ENCODE data around the gene FIGNL2. TPM values are rescaled to one million over a fixed set of nuclear protein-coding genes. Genes with fewer than 3 reads are reported as not detected.

FIGNL2 gene
- total RNA-seq, 1 experiment from 2014 or later: not detected

DNA sequence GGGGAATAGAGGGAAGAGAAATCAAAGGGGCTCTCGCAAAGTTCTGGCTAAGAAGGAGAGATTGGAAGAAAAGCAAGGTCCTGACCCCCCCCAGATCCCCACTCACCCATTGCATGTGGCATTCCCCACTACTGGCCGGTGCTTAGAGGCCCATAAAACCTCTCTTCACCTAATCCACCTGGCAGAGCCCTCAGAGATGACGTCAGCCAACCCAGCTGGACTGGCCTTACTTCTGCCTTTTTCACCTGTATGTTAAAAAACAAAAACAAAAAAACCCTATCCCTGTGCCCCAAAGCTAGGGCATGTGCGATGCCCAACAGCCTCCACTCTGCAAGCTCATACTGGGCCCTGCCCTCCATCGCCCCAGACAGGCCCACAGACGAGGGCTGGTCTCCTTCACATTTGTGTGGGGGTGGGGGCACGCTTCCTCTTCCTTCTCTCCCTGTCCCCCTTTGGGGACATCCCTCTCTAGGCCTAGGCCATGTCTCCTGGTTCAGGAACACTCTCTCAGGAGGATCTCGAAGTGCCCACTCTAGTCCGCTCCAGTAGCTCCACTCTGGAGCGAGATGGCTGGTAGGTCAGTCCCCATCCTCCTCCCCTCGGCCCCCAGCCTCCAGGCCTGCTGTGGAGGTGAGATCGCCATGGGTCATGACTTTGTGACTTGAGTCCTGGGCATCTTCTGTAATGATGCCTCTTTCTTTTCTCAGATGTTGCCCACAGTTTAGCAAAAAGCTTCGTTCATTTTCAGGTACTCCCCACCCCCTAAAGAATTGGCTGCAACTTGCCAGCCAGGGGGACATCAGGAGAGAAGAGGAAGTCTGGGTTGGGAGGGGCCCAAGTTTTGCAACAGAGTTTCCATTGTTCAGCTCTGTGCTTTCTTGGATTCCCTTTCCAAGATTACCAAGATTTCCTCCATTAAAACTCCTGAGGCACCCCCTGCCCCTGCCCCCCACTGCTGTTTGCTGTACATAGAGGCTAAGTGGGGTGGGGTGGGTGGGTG lies 37.0 kb downstream of the FIGNL2 start:
- intact Hi-C loops (cut with micrococcal nuclease): no loop called here

GRCh38 chr12:51809193-51809592 lies 39.3 kb downstream of the FIGNL2 start:
- Histone ChIP-seq H3K27me3 (ENCODE audit: low read length) (no peaks in the 10 kb centered on the region), H3K9ac (ENCODE audit: low read length) (no peak overlapping the region), H3F3A (ENCODE audit: low read length, unreplicated experiment) (no peaks in the 10 kb centered on the region), H3K9me2 (replicated peaks; ENCODE audit: low read length) (no peaks in the 10 kb centered on the region), H3K9me3 (ENCODE audit: low read length) (no peaks in the 10 kb centered on the region), H3K79me2 (ENCODE audit: low read length) (no peaks in the 10 kb centered on the region), H4K20me1 (ENCODE audit: low read length) (no peaks in the 10 kb centered on the region), H3K27ac (ENCODE audit: low read length) (no peak overlapping the region), H3K36me3 (ENCODE audit: low read depth, low read length) (0 out of 2 replicates have a peak, but pooled peaks cover 3% of the 10 kb centered on the region), H3K4me1 (ENCODE audit: insufficient read depth, low read length) (no peaks in the 10 kb centered on the region), H2AFZ (ENCODE audit: low read length) (no peak overlapping the region), H3K4me3 (ENCODE audit: low read length) (no peak overlapping the region), H3K4me2 (ENCODE audit: low read length) (no peak overlapping the region)
- CTCF ChIA-PET: no interaction called here
- ATAC-seq: no peak
- POLR2A ChIA-PET (ENCODE audit: unreplicated experiment): no interaction called here
- DNase-seq: no peak
- no TSS peak for BruUV-seq (replicated peaks)
- intact Hi-C loops (cut with micrococcal nuclease): no loop called here
- TF ChIP-seq, protein P1, sequence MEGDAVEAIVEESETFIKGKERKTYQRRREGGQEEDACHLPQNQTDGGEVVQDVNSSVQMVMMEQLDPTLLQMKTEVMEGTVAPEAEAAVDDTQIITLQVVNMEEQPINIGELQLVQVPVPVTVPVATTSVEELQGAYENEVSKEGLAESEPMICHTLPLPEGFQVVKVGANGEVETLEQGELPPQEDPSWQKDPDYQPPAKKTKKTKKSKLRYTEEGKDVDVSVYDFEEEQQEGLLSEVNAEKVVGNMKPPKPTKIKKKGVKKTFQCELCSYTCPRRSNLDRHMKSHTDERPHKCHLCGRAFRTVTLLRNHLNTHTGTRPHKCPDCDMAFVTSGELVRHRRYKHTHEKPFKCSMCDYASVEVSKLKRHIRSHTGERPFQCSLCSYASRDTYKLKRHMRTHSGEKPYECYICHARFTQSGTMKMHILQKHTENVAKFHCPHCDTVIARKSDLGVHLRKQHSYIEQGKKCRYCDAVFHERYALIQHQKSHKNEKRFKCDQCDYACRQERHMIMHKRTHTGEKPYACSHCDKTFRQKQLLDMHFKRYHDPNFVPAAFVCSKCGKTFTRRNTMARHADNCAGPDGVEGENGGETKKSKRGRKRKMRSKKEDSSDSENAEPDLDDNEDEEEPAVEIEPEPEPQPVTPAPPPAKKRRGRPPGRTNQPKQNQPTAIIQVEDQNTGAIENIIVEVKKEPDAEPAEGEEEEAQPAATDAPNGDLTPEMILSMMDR (conservative IDR thresholded peaks at IDR 0.05; ENCODE audit: low read depth, low read length): no peak
- TF ChIP-seq EZH2 (IDR thresholded peaks at IDR 0.05; ENCODE audit: low read length, unreplicated experiment): no peak
- no peak for TF ChIP-seq EZH2phosphoT487 (IDR thresholded peaks at IDR 0.05; ENCODE audit: borderline replicate concordance, low read length)

More for the DNA sequence above, 37.0 kb downstream of the FIGNL2 start:
- no peaks in the 10 kb centered on the region for H3K79me2 ChIP-seq (ENCODE audit: low read length)
- DNase-seq (peak; percentile 8), ATAC-seq (no peak)
- CTCF ChIA-PET: interaction anchor here (0.6 kb wide), 1 partner anchor 222 kb away, joined by 4 read pairs; no protein-coding TSS in a partner anchor
- H3K9me2 ChIP-seq (replicated peaks; ENCODE audit: low read length): no peaks in the 10 kb centered on the region
- no peak overlapping the region for H2AFZ ChIP-seq (ENCODE audit: low read length)
- no peaks in the 10 kb centered on the region for H4K20me1 ChIP-seq (ENCODE audit: low read length)
- H3K9me3 ChIP-seq (ENCODE audit: low read length): no peaks in the 10 kb centered on the region
- POLR2A ChIA-PET (ENCODE audit: unreplicated experiment): no interaction called here
- no peak overlapping the region for H3K27ac ChIP-seq (ENCODE audit: low read length)
- no peak overlapping the region for H3K9ac ChIP-seq (ENCODE audit: low read length)
- TF ChIP-seq EZH2phosphoT487 (IDR thresholded peaks at IDR 0.05; ENCODE audit: borderline replicate concordance, low read length): no peak
- TF ChIP-seq, protein P1 (conservative IDR thresholded peaks at IDR 0.05; ENCODE audit: low read depth, low read length): no peak
- TF ChIP-seq EZH2 (IDR thresholded peaks at IDR 0.05; ENCODE audit: low read length, unreplicated experiment): no peak
- H3K36me3 ChIP-seq (ENCODE audit: low read depth, low read length): 0 out of 2 replicates have a peak, but pooled peaks cover 3% of the 10 kb centered on the region
- H3K4me2 ChIP-seq (ENCODE audit: low read length): no peak overlapping the region
- H3K4me1 ChIP-seq (ENCODE audit: insufficient read depth, low read length): peaks cover 7% of the 10 kb centered on the region; the same call in 1 of the 2 replicates
- no peak overlapping the region for H3K4me3 ChIP-seq (ENCODE audit: low read length)
- H3F3A ChIP-seq (ENCODE audit: low read length, unreplicated experiment): no peaks in the 10 kb centered on the region
- no TSS peak for BruUV-seq (replicated peaks)
- no peaks in the 10 kb centered on the region for H3K27me3 ChIP-seq (ENCODE audit: low read length)

DNA sequence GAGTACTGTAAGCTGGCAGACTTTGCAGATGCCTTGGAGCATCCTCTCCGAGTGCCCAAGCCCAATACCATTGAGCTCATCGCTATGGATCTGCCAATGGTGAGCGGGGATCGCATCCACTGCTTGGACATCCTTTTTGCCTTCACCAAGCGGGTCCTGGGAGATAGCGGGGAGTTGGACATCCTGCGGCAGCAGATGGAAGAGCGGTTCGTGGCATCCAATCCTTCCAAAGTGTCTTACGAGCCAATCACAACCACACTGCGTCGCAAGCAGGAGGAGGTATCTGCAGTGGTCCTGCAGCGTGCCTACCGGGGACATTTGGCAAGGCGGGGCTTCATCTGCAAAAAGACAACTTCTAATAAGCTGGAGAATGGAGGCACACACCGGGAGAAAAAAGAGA lies 41.6 kb downstream of the FIGNL2 start:
- Histone ChIP-seq H3K4me2 (ENCODE audit: low read length) (no peak overlapping the region), H3K27ac (ENCODE audit: low read length) (no peak overlapping the region), H3K79me2 (ENCODE audit: low read length) (no peaks in the 10 kb centered on the region), H3K9me3 (ENCODE audit: low read length) (no peaks in the 10 kb centered on the region), H4K20me1 (ENCODE audit: low read length) (no peaks in the 10 kb centered on the region), H3K4me3 (ENCODE audit: low read length) (no peak overlapping the region), H3F3A (ENCODE audit: low read length, unreplicated experiment) (no peaks in the 10 kb centered on the region), H3K9ac (ENCODE audit: low read length) (no peak overlapping the region), H3K27me3 (ENCODE audit: low read length) (no peaks in the 10 kb centered on the region), H3K4me1 (ENCODE audit: insufficient read depth, low read length) (no peaks in the 10 kb centered on the region), H2AFZ (ENCODE audit: low read length) (no peak overlapping the region), H3K36me3 (ENCODE audit: low read depth, low read length) (0 out of 2 replicates have a peak, but pooled peaks cover 3% of the 10 kb centered on the region), H3K9me2 (replicated peaks; ENCODE audit: low read length) (no peaks in the 10 kb centered on the region)
- ATAC-seq: no peak
- intact Hi-C loops (cut with micrococcal nuclease): no loop called here
- DNase-seq: no peak
- POLR2A ChIA-PET (ENCODE audit: unreplicated experiment): no interaction called here
- TF ChIP-seq, protein P1 (conservative IDR thresholded peaks at IDR 0.05; ENCODE audit: low read depth, low read length): no peak
- CTCF ChIA-PET: no interaction called here
- no TSS peak for BruUV-seq (replicated peaks)

Data from PC-3 (cell line).